ENCODE measurements around the gene SPEG.

The SPEG gene

GRCh38 chr2:219443016-219443696 is 8.5 kb downstream of the SPEG start:
- H3K4me2 ChIP-seq (ENCODE audit: insufficient read depth, low read length, poor library complexity, severe bottlenecking), result peak overlapping the region; percentile 67
- H3K36me3 ChIP-seq (replicated peaks in 1 of 2; ENCODE audit: control insufficient read depth in 2 of 2, insufficient read depth in 2 of 2, low read length in 2 of 2), result peaks cover 0 to 2% of the 10 kb centered on the region in 2 donors
- no peak overlapping the region for H2AFZ ChIP-seq (ENCODE audit: low read length)
- peak overlapping the region; percentile 43 for H3K14ac ChIP-seq (ENCODE audit: low read length)
- H2BK12ac ChIP-seq (ENCODE audit: low read length), result no peak overlapping the region
- no peak overlapping the region for H3K4ac ChIP-seq (ENCODE audit: low read length)
- H2BK120ac ChIP-seq (ENCODE audit: low read depth, low read length), result no peak overlapping the region
- no peak overlapping the region for H3K18ac ChIP-seq (ENCODE audit: low read length)
- H2BK15ac ChIP-seq (ENCODE audit: low read length), result no peak overlapping the region
- no CpG with 5 or more reads among the region's 12 CpGs for WGBS, 2 donors (ENCODE audit: extremely low coverage in 2 of 2, insufficient read length in 2 of 2, insufficient replicate concordance in 1 of 2)
- H3K9ac ChIP-seq (ENCODE audit: low read depth, low read length, poor library complexity), result no peak overlapping the region
- peaks cover 24 to 28% of the 10 kb centered on the region in 2 donors for H3K4me1 ChIP-seq (ENCODE audit: control insufficient read depth in 2 of 2, insufficient read depth in 1 of 2, low read depth in 1 of 2, low read length in 2 of 2)
- H3K4me3 ChIP-seq (ENCODE audit: low read length in 2 of 2), result no peak overlapping the region
- H3K23ac ChIP-seq (ENCODE audit: low read depth, low read length, poor library complexity), result no peak overlapping the region
- DNase-seq (ENCODE audit: low spot score), result no peak
- no peaks in the 10 kb centered on the region for H3K9me3 ChIP-seq (replicated peaks in 1 of 2; ENCODE audit: control insufficient read depth in 2 of 2, insufficient read depth in 1 of 2, low read depth in 1 of 2, low read length in 2 of 2)
- peak overlapping the region; percentile 41 for H2AK5ac ChIP-seq (ENCODE audit: low read depth, low read length)
- H4K8ac ChIP-seq (ENCODE audit: low read depth, low read length), result no peak overlapping the region
- no peaks in the 10 kb centered on the region for H3K79me1 ChIP-seq (ENCODE audit: low read depth, low read length)
- peak overlapping the region; percentile 69 for H4K91ac ChIP-seq (ENCODE audit: low read depth, low read length, poor library complexity)
- H2BK5ac ChIP-seq (ENCODE audit: low read length), result peak overlapping the region; percentile 29
- no peak overlapping the region for H3K27ac ChIP-seq (replicated peaks; ENCODE audit: low read length)
- H3K27me3 ChIP-seq (ENCODE audit: control insufficient read depth in 3 of 3, insufficient read depth in 3 of 3, low read depth in 1 of 3, low read length in 3 of 3), result peaks cover under 1 to 43% (median 38%) of the 10 kb centered on the region in 3 experiments

DNA sequence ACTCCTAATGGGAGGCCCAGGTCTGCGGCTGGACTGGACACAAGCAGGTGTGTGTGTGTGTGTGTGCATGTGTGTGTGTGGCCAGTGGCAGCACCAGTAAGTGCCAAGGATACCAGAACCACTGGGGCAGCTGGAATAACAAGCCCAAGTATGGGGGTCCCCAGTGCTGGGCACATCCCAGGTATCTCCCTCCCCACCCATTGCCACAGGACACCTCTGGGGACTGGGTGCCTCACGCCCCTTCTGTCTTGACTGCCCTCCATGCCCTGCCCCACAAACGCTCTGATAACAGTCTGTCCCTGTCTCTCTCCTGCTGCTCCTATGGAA is 9.0 kb downstream of the SPEG start:
- Histone ChIP-seq H3K27me3 (ENCODE audit: control insufficient read depth in 3 of 3, insufficient read depth in 3 of 3, low read depth in 1 of 3, low read length in 3 of 3) (peaks cover 3 to 44% (median 33%) of the 10 kb centered on the region in 3 experiments), H3K36me3 (replicated peaks in 1 of 2; ENCODE audit: control insufficient read depth in 2 of 2, insufficient read depth in 2 of 2, low read length in 2 of 2) (peaks cover 0 to 2% of the 10 kb centered on the region in 2 donors), H2AK5ac (ENCODE audit: low read depth, low read length) (peak overlapping the region; percentile 41), H2BK5ac (ENCODE audit: low read length) (no peak overlapping the region), H3K14ac (ENCODE audit: low read length) (peak overlapping the region; percentile 43), H2BK15ac (ENCODE audit: low read length) (no peak overlapping the region), H2BK12ac (ENCODE audit: low read length) (no peak overlapping the region), H3K4me3 (ENCODE audit: low read length in 2 of 2) (no peak overlapping the region), H3K9ac (ENCODE audit: low read depth, low read length, poor library complexity) (no peak overlapping the region), H2BK120ac (ENCODE audit: low read depth, low read length) (no peak overlapping the region), H3K18ac (ENCODE audit: low read length) (no peak overlapping the region), H3K9me3 (replicated peaks in 1 of 2; ENCODE audit: control insufficient read depth in 2 of 2, insufficient read depth in 1 of 2, low read depth in 1 of 2, low read length in 2 of 2) (no peaks in the 10 kb centered on the region), H3K79me1 (ENCODE audit: low read depth, low read length) (no peaks in the 10 kb centered on the region), H3K4me2 (ENCODE audit: insufficient read depth, low read length, poor library complexity, severe bottlenecking) (no peak overlapping the region), H3K4me1 (ENCODE audit: control insufficient read depth in 2 of 2, insufficient read depth in 1 of 2, low read depth in 1 of 2, low read length in 2 of 2) (peaks cover 24 to 28% of the 10 kb centered on the region in 2 donors), H3K23ac (ENCODE audit: low read depth, low read length, poor library complexity) (no peak overlapping the region), H2AFZ (ENCODE audit: low read length) (no peak overlapping the region), H4K8ac (ENCODE audit: low read depth, low read length) (no peak overlapping the region), H3K4ac (ENCODE audit: low read length) (no peak overlapping the region), H4K91ac (ENCODE audit: low read depth, low read length, poor library complexity) (peak overlapping the region; percentile 69), H3K27ac (replicated peaks; ENCODE audit: low read length) (no peak overlapping the region)
- no peak for DNase-seq (ENCODE audit: low spot score)
- WGBS, 2 donors (ENCODE audit: extremely low coverage in 2 of 2, insufficient read length in 2 of 2, insufficient replicate concordance in 1 of 2), result no CpG with 5 or more reads among the region's 3 CpGs

DNA sequence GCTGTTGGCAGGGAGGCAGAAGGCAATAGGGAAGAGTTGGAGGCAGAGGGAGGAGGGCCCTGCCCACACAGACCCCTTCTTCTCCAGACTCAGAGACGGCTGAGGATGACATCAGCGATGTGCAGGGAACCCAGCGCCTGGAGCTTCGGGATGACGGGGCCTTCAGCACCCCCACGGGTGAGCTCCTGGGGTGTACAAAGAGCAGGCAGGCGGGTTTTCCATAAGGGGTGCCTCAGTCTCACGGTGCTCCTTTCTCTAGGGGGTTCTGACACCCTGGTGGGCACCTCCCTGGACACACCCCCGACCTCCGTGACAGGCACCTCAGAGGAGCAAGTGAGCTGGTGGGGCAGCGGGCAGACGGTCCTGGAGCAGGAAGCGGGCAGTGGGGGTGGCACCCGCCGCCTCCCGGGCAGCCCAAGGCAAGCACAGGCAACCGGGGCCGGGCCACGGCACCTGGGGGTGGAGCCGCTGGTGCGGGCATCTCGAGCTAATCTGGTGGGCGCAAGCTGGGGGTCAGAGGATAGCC is 10.0 kb downstream of the SPEG start:
- Histone ChIP-seq H3K27ac (replicated peaks; ENCODE audit: low read length) (no peak overlapping the region), H3K9me3 (replicated peaks in 1 of 2; ENCODE audit: control insufficient read depth in 2 of 2, insufficient read depth in 1 of 2, low read depth in 1 of 2, low read length in 2 of 2) (no peaks in the 10 kb centered on the region), H3K79me1 (ENCODE audit: low read depth, low read length) (no peaks in the 10 kb centered on the region), H2BK120ac (ENCODE audit: low read depth, low read length) (no peak overlapping the region), H3K4me1 (ENCODE audit: control insufficient read depth in 2 of 2, insufficient read depth in 1 of 2, low read depth in 1 of 2, low read length in 2 of 2) (peaks cover 27 to 28% of the 10 kb centered on the region in 2 donors), H2AFZ (ENCODE audit: low read length) (no peak overlapping the region), H3K4me3 (ENCODE audit: low read length in 2 of 2) (no peak overlapping the region), H3K23ac (ENCODE audit: low read depth, low read length, poor library complexity) (no peak overlapping the region), H3K27me3 (ENCODE audit: control insufficient read depth in 3 of 3, insufficient read depth in 3 of 3, low read depth in 1 of 3, low read length in 3 of 3) (peaks cover 3 to 46% (median 23%) of the 10 kb centered on the region in 3 experiments), H3K14ac (ENCODE audit: low read length) (no peak overlapping the region), H4K8ac (ENCODE audit: low read depth, low read length) (no peak overlapping the region), H2BK15ac (ENCODE audit: low read length) (no peak overlapping the region), H2BK12ac (ENCODE audit: low read length) (no peak overlapping the region), H4K91ac (ENCODE audit: low read depth, low read length, poor library complexity) (no peak overlapping the region), H3K36me3 (replicated peaks in 1 of 2; ENCODE audit: control insufficient read depth in 2 of 2, insufficient read depth in 2 of 2, low read length in 2 of 2) (peaks cover 0 to 2% of the 10 kb centered on the region in 2 donors), H3K18ac (ENCODE audit: low read length) (no peak overlapping the region), H2AK5ac (ENCODE audit: low read depth, low read length) (peak overlapping the region; percentile 74), H3K4ac (ENCODE audit: low read length) (no peak overlapping the region), H3K9ac (ENCODE audit: low read depth, low read length, poor library complexity) (no peak overlapping the region), H2BK5ac (ENCODE audit: low read length) (no peak overlapping the region), H3K4me2 (ENCODE audit: insufficient read depth, low read length, poor library complexity, severe bottlenecking) (no peak overlapping the region)
- no CpG with 5 or more reads among the region's 23 CpGs for WGBS, 2 donors (ENCODE audit: extremely low coverage in 2 of 2, insufficient read length in 2 of 2, insufficient replicate concordance in 1 of 2)
- no peak for DNase-seq (ENCODE audit: low spot score)

DNA sequence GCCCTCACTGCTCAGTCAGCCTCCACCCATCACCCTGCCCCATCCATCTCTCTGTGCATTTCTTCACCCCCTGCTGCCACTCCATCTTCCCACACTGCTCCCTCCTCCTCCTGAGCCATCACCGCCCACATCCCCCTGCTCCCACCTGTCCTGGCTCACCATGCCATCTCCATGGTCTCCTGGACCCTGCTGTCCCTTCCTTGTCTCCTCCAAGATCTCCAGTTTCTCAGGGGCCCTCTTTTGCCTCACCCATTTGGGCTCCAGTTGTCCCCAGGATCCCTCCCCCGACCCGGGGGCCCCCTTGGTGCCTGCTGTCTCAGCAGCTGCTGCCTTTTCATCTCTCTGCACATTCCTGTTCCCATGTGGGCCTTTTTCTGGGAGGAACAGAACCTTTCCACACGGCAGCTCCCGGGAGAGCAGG is 10.6 kb downstream of the SPEG start:
- H4K8ac ChIP-seq (ENCODE audit: low read depth, low read length), result no peak overlapping the region
- no CpG with 5 or more reads among the region's 5 CpGs for WGBS, 2 donors (ENCODE audit: extremely low coverage in 2 of 2, insufficient read length in 2 of 2, insufficient replicate concordance in 1 of 2)
- H2BK12ac ChIP-seq (ENCODE audit: low read length), result peak overlapping the region; percentile 46
- no peak for DNase-seq (ENCODE audit: low spot score)
- no peak overlapping the region for H3K14ac ChIP-seq (ENCODE audit: low read length)
- peak overlapping the region; percentile 31 for H2AFZ ChIP-seq (ENCODE audit: low read length)
- no peak overlapping the region for H2BK15ac ChIP-seq (ENCODE audit: low read length)
- peaks cover 0 to 2% of the 10 kb centered on the region in 2 donors for H3K36me3 ChIP-seq (replicated peaks in 1 of 2; ENCODE audit: control insufficient read depth in 2 of 2, insufficient read depth in 2 of 2, low read length in 2 of 2)
- H3K27me3 ChIP-seq (ENCODE audit: control insufficient read depth in 3 of 3, insufficient read depth in 3 of 3, low read depth in 1 of 3, low read length in 3 of 3), result peaks cover 3 to 48% (median 17%) of the 10 kb centered on the region in 3 experiments
- H3K9me3 ChIP-seq (replicated peaks in 1 of 2; ENCODE audit: control insufficient read depth in 2 of 2, insufficient read depth in 1 of 2, low read depth in 1 of 2, low read length in 2 of 2), result no peaks in the 10 kb centered on the region
- no peak overlapping the region for H2BK120ac ChIP-seq (ENCODE audit: low read depth, low read length)
- no peaks in the 10 kb centered on the region for H3K79me1 ChIP-seq (ENCODE audit: low read depth, low read length)
- peaks cover 27 to 28% of the 10 kb centered on the region in 2 donors for H3K4me1 ChIP-seq (ENCODE audit: control insufficient read depth in 2 of 2, insufficient read depth in 1 of 2, low read depth in 1 of 2, low read length in 2 of 2)
- H3K9ac ChIP-seq (ENCODE audit: low read depth, low read length, poor library complexity), result peak overlapping the region; percentile 34
- no peak overlapping the region for H3K23ac ChIP-seq (ENCODE audit: low read depth, low read length, poor library complexity)
- H3K4me2 ChIP-seq (ENCODE audit: insufficient read depth, low read length, poor library complexity, severe bottlenecking), result no peak overlapping the region
- no peak overlapping the region for H4K91ac ChIP-seq (ENCODE audit: low read depth, low read length, poor library complexity)
- H2BK5ac ChIP-seq (ENCODE audit: low read length), result no peak overlapping the region
- peak overlapping the region; percentile 71 for H2AK5ac ChIP-seq (ENCODE audit: low read depth, low read length)
- H3K4me3 ChIP-seq (ENCODE audit: low read length in 2 of 2), result no peak overlapping the region
- no peak overlapping the region for H3K27ac ChIP-seq (replicated peaks; ENCODE audit: low read length)
- no peak overlapping the region for H3K4ac ChIP-seq (ENCODE audit: low read length)
- H3K18ac ChIP-seq (ENCODE audit: low read length), result peak overlapping the region; percentile 36
